Mucosa of stomach (tissue), 1 donor: ENCODE results near the gene RPL11.
"Not testable (repeated sequence)": the region's sequence is repeated elsewhere in the genome, so short reads cannot be mapped to it uniquely, and the experiment has no call there.

Source experiments
- H3K27me3 ChIP-seq: one replicate; pipeline ENCODE4 v1.7.0; 2013; ENCODE audit warnings: mild to moderate bottlenecking, low read length; ENCODE audit not compliant: control insufficient read depth, insufficient read depth
- H3K36me3 ChIP-seq: one replicate; pipeline ENCODE4 v1.7.0; 2013; ENCODE audit warnings: low read length; ENCODE audit not compliant: control insufficient read depth, insufficient read depth
- H3K4me1 ChIP-seq: one replicate; pipeline ENCODE4 v1.7.0; 2013; ENCODE audit warnings: mild to moderate bottlenecking, low read length; ENCODE audit not compliant: control insufficient read depth, insufficient read depth
- H3K4me3 ChIP-seq: one replicate; pipeline ENCODE4 v1.7.0; 2013; ENCODE audit warnings: low read length
- H3K9ac ChIP-seq: one replicate; pipeline ENCODE4 v1.7.0; 2013; ENCODE audit warnings: mild to moderate bottlenecking, low read length, moderate library complexity
- H3K9me3 ChIP-seq: one replicate; pipeline ENCODE4 v1.7.0; 2013; ENCODE audit warnings: mild to moderate bottlenecking, low read length, moderate library complexity; ENCODE audit not compliant: control insufficient read depth
- donor health status: Pancreatic carcinoma.

RPL11 gene

DNA sequence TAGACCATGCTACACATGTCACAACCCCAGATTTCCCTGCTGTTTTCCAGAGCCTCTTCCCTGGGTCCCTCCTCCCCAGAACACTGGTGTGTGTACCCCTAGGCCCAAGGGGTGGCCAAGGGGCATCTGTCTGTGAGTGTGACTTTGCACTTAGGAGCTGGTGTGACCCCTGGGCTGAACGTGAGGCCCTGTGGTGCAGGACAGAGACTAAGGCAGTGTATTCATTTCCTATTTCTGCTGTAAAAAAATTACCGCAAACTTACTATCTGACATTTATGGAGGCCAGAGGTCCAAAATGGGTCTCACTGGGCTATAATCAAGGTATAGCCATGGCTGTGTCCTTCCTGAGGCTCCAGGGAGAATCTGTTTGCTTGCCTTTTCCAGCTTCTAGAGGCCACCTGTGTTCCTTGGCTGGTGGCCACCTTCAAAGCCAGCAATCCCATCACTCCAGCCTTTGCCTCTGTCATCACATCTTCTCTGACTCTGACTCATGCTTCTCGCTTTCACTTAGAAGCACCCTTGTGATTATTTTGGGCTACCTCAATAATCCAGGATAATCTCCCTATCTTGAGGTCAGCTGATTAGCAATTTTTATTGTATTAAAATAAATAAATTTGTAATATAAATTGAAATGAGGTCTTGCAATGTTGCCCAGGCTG, 27.7 kb downstream of the RPL11 start:
- no peaks in the 10 kb centered on the region for H3K9me3 ChIP-seq
- H3K4me3 ChIP-seq: no peak overlapping the region
- peaks cover 3% of the 10 kb centered on the region for H3K4me1 ChIP-seq
- H3K27me3 ChIP-seq: no peaks in the 10 kb centered on the region
- H3K36me3 ChIP-seq: no peaks in the 10 kb centered on the region
- no peak overlapping the region for H3K9ac ChIP-seq

DNA sequence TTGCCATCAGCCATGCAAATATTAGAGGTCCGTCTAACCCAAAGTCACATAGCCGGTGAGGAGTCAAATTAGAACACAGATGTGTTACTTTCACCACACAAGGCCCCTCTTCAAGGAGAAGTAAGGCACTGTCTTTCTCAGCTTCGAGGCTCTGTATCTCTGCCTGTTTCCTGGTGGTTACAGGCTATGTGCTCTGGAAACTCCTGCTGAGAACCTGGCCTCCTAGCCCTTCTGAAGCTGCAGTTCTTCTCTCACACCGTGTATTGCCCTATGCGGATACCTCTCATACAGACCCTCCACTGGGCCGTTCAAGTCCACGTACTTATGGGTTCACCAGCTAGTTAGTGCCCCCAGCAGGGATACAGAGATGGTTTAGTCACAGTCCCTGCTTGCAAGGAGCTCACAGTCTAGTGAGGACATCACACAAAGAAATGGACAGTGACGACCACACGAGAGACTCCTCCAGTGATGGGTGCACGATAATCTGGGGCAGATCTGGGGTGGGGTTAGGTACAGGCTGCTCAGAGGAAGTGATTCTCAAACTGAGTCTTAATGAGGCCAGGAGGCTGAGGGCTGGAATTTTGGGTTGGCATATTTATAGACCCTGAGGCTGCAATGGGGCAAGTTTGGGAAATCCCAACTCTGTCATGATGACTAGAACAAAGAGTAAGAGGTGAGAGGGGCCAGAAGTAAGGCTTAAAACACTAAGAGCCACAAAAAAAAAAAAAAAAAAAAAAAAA, 28.8 kb downstream of the RPL11 start:
- Histone ChIP-seq H3K27me3 (no peaks in the 10 kb centered on the region), H3K4me1 (peaks cover 3% of the 10 kb centered on the region), H3K4me3 (no peak overlapping the region), H3K9me3 (no peaks in the 10 kb centered on the region), H3K9ac (no peak overlapping the region), H3K36me3 (no peaks in the 10 kb centered on the region)

DNA sequence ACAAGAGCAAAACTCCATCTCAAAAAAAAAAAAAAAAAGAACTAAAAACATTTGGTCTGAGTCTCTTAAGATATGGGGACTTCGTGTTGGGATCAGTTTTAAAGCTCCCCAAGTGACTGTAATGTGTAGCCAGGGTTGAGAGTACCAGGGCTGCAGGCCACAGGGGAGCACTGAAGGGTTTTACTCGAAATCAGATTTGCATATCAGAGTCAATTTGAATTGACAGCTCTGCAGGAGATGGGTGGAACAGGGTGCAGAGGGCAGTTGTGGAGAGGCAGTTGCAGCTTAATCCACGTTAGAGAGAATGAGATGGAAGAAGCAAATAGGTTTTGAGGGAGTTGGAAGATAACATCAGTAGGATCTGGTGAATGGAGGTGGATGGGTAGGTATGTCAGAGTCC, 31.0 kb downstream of the RPL11 start:
- Histone ChIP-seq H3K4me1 (peaks cover 15% of the 10 kb centered on the region), H3K9me3 (no peaks in the 10 kb centered on the region), H3K36me3 (no peaks in the 10 kb centered on the region), H3K27me3 (no peaks in the 10 kb centered on the region), H3K4me3 (no peak overlapping the region), H3K9ac (no peak overlapping the region)

- Histone ChIP-seq H3K9me3 (no peaks in the 10 kb centered on the region), H3K9ac (peak overlapping the region; percentile 64), H3K27me3 (no peaks in the 10 kb centered on the region), H3K36me3 (no peaks in the 10 kb centered on the region), H3K4me1 (peaks cover 27% of the 10 kb centered on the region), H3K4me3 (no peak overlapping the region)
Measured at GRCh38 chr1:23726686-23727085, 35.1 kb downstream of the RPL11 start.

DNA sequence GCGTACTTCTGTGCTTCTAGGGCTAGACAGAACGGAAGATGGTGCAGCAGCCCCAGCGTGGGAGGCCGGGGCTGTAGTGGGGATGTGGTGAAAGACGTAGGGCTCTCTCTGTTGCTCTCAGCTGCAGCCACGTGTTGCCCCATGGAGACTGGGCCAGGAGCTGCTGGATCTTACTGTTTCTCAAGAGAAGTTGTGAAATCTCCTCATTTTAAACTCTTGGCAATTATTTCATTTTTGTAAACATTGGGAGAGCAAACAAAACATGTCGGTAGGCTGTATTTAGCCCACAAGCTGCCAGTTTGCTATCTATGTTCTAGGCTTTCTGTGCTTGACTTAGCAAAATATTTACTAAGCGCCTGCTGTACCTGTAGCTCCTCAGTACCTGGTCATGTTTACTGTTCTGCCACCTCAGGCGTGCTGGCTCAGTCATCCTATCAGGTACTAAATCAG, 35.8 kb downstream of the RPL11 start:
- Histone ChIP-seq H3K9ac (peak overlapping the region; percentile 64), H3K36me3 (no peaks in the 10 kb centered on the region), H3K9me3 (no peaks in the 10 kb centered on the region), H3K4me3 (no peak overlapping the region), H3K4me1 (peaks cover 27% of the 10 kb centered on the region), H3K27me3 (no peaks in the 10 kb centered on the region)

- no peaks in the 10 kb centered on the region for H3K27me3 ChIP-seq
- no peaks in the 10 kb centered on the region for H3K36me3 ChIP-seq
- H3K9me3 ChIP-seq: no peaks in the 10 kb centered on the region
- no peak overlapping the region for H3K9ac ChIP-seq
- no peak overlapping the region for H3K4me3 ChIP-seq
- peaks cover 15% of the 10 kb centered on the region for H3K4me1 ChIP-seq
Measured at GRCh38 chr1:23732363-23733224, 41.0 kb downstream of the RPL11 start.

DNA sequence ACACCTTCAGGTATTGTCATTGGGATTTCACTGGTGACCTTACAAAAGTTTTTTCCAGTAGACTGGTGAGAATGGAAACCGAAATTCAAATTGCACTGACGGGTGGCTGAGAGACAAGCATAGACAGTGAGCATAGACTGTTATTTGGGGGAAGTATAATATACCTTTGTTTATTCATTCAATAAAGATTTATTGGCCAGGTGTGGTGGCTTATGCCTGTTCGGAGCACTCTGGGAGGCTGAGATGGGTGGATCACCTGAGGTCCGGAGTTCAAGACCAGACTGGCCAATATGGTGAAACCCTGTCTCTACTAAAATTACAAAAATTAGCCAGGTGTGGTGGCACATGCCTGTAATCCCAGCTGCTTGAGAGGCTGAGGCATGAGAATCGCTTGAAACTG, 41.7 kb downstream of the RPL11 start:
- H3K36me3 ChIP-seq, H3K27me3 ChIP-seq, H3K9me3 ChIP-seq, H3K9ac ChIP-seq, H3K4me3 ChIP-seq, H3K4me1 ChIP-seq: not testable (repeated sequence)

- H3K36me3 ChIP-seq: no peaks in the 10 kb centered on the region
- H3K4me1 ChIP-seq: no peaks in the 10 kb centered on the region
- H3K4me3 ChIP-seq: no peak overlapping the region
- H3K9me3 ChIP-seq: no peaks in the 10 kb centered on the region
- H3K9ac ChIP-seq: no peak overlapping the region
- H3K27me3 ChIP-seq: no peaks in the 10 kb centered on the region
Measured at GRCh38 chr1:23736437-23737134, 45.0 kb downstream of the RPL11 start.

GRCh38 chr1:23741609-23742008, 50.0 kb downstream of the RPL11 start:
- peaks cover 12% of the 10 kb centered on the region for H3K4me1 ChIP-seq
- no peaks in the 10 kb centered on the region for H3K27me3 ChIP-seq

GRCh38 chr1:23742670-23743286, 51.2 kb downstream of the RPL11 start:
- Histone ChIP-seq H3K27me3 (no peaks in the 10 kb centered on the region), H3K4me3 (peak overlapping the region; percentile 54), H3K4me1 (peaks cover 12% of the 10 kb centered on the region), H3K9ac (peak overlapping the region; percentile 90), H3K9me3 (no peaks in the 10 kb centered on the region), H3K36me3 (no peaks in the 10 kb centered on the region)

More at GRCh38 chr1:23741609-23742008, 50.0 kb downstream of the RPL11 start:
- Histone ChIP-seq H3K36me3 (no peaks in the 10 kb centered on the region), H3K9ac (no peak overlapping the region), H3K9me3 (no peaks in the 10 kb centered on the region), H3K4me3 (no peak overlapping the region)
